HepG2 (cell line): ENCODE measurements around the gene PIEZO2.
"Not testable (repeated sequence)": the region's sequence is repeated elsewhere in the genome, so short reads cannot be mapped to it uniquely, and the experiment has no call there.

Source experiments
- CC2D1A ChIP-seq: sonication (generic); formaldehyde crosslinking; IDR thresholded peaks from 2 replicates; pipeline ENCODE4 v1.8.1; 2023; ENCODE audit warnings: mild to moderate bottlenecking, missing genetic modification reagents
- ELF1 ChIP-seq: sonication (generic); formaldehyde crosslinking; IDR thresholded peaks from 2 replicates; pipeline ENCODE4 v1.4.0; 2020; ENCODE audit warnings: missing genetic modification reagents
- GABPA ChIP-seq, 2 experiments: IDR thresholded peaks; 2 replicates each; pipeline ENCODE4 v1.6.1; 2011 to 2016; ENCODE audit warnings: low read depth in 2 of 2, low read length in 1 of 2, missing biosample characterization in 1 of 2, missing genetic modification characterization in 1 of 2
- PAX8 ChIP-seq: sonication (generic); formaldehyde crosslinking; IDR thresholded peaks from 2 replicates; pipeline ENCODE4 v1.8.0; 2022; ENCODE audit warnings: mild to moderate bottlenecking, missing genetic modification reagents, borderline replicate concordance
- SRSF1 ChIP-seq: fragments of 200-400 bp; formaldehyde crosslinking; optimal IDR thresholded peaks from 2 replicates; pipeline ENCODE3; 2017; ENCODE audit warnings: mild to moderate bottlenecking, low read depth, low read length, moderate library complexity
- TBL1XR1 ChIP-seq: fragments of 150-350 bp; IDR thresholded peaks from 2 replicates; pipeline ENCODE4 v1.6.1; 2014; ENCODE audit warnings: borderline replicate concordance, low read length; ENCODE audit not compliant: partially characterized antibody
- TCF12 ChIP-seq, 2 experiments: fragments of 450-650 bp in 1 of 2; sonication (generic) in 1 of 2; formaldehyde crosslinking in 1 of 2; IDR thresholded peaks; 2 replicates each; pipeline versions ENCODE4 v1.6.1 to v1.8.0; 2017 to 2022; ENCODE audit warnings: antibody characterized with exemption in 1 of 2, mild to moderate bottlenecking in 1 of 2, missing genetic modification reagents in 1 of 2, moderate library complexity in 1 of 2
- ZNF552 ChIP-seq: sonication (generic); formaldehyde crosslinking; IDR thresholded peaks from 2 replicates; pipeline ENCODE4 v1.9.0; 2022; ENCODE audit warnings: missing genetic modification reagents, mild to moderate bottlenecking, borderline replicate concordance
- TF ChIP-seq, protein P1 (sequence below): sonication (generic); formaldehyde crosslinking; IDR thresholded peaks from 2 replicates; pipeline ENCODE4 v1.5.0; 2020; ENCODE audit warnings: mild to moderate bottlenecking, missing genetic modification reagents, moderate library complexity
- TF ChIP-seq, protein P2 (sequence below): sonication (generic); formaldehyde crosslinking; IDR thresholded peaks from 2 replicates; pipeline ENCODE4 v1.8.0; 2022; ENCODE audit warnings: missing genetic modification reagents, mild to moderate bottlenecking, borderline replicate concordance

DNA sequence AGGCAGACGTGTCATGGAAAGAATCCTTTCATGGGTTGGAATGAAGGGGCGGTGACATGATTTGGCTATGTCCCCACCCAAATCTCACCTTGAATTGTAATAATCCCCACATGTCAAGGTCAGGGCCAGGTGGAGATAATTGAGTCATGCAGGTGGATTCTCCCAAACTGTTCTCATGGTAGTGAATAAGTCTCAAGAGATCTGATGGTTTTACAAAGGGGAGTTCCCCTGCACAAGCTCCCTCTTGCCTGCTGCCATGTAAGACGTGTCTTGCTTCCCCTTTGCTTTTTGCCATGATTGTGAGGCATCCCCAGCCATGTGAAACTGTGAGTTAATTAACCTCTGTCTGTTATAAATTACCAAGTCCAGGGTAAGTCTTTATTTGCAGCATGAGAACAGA is 215.7 kb downstream of the PIEZO2 start:
- TF ChIP-seq SRSF1; CC2D1A; TCF12 (IDR thresholded peaks at IDR 0.05); TCF12 (CRISPR knock-in tag; IDR thresholded peaks at IDR 0.05); ZNF552 (CRISPR knock-in tag); GABPA (IDR thresholded peaks at IDR 0.05; ENCODE audit: low read depth, low read length); GABPA (CRISPR knock-in tag; IDR thresholded peaks at IDR 0.05; ENCODE audit: low read depth); ELF1 (CRISPR knock-in tag); TBL1XR1; PAX8 (CRISPR knock-in tag): not testable (repeated sequence)
- TF ChIP-seq, protein P1, sequence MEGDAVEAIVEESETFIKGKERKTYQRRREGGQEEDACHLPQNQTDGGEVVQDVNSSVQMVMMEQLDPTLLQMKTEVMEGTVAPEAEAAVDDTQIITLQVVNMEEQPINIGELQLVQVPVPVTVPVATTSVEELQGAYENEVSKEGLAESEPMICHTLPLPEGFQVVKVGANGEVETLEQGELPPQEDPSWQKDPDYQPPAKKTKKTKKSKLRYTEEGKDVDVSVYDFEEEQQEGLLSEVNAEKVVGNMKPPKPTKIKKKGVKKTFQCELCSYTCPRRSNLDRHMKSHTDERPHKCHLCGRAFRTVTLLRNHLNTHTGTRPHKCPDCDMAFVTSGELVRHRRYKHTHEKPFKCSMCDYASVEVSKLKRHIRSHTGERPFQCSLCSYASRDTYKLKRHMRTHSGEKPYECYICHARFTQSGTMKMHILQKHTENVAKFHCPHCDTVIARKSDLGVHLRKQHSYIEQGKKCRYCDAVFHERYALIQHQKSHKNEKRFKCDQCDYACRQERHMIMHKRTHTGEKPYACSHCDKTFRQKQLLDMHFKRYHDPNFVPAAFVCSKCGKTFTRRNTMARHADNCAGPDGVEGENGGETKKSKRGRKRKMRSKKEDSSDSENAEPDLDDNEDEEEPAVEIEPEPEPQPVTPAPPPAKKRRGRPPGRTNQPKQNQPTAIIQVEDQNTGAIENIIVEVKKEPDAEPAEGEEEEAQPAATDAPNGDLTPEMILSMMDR = not testable (repeated sequence)
- TF ChIP-seq, protein P2, sequence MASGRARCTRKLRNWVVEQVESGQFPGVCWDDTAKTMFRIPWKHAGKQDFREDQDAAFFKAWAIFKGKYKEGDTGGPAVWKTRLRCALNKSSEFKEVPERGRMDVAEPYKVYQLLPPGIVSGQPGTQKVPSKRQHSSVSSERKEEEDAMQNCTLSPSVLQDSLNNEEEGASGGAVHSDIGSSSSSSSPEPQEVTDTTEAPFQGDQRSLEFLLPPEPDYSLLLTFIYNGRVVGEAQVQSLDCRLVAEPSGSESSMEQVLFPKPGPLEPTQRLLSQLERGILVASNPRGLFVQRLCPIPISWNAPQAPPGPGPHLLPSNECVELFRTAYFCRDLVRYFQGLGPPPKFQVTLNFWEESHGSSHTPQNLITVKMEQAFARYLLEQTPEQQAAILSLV (CRISPR knock-in tag) = not testable (repeated sequence)
